ENCODE data around the gene LRRN1. TPM values are rescaled to one million over a fixed set of nuclear protein-coding genes. Genes with fewer than 3 reads are reported as not detected.

Gene LRRN1
- total RNA-seq, 1 experiment from 2014 or later = 0.57 TPM

DNA sequence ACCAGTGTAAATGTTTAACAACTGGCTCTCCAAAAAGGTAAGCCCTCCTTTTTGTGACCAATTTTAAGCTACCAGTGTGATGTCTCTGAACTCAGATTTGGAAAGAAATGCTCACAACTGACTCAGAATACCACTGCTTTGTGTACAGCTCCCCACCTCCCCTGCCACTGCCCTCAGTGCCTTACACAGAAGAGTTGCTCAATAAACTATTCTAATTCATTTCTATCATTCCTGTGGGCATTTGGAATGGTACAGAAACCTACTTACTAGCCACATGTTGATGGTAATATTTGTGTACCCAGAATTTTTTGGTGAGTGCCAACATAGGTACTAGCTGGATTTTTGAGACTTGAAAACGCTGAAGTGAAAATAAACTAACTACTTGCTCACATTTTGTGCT is 16.0 kb downstream of the LRRN1 start:
- Histone ChIP-seq H3F3A (ENCODE audit: insufficient read depth, low read depth) (no peaks in the 10 kb centered on the region), H3K27ac (no peak overlapping the region), H3K79me2 (ENCODE audit: low read depth) (no peaks in the 10 kb centered on the region), H3K4me1 (replicated peaks; ENCODE audit: insufficient read depth) (no peaks in the 10 kb centered on the region), H3K4me3 (no peak overlapping the region), H3K9me2 (ENCODE audit: insufficient read depth) (no peaks in the 10 kb centered on the region), H2AFZ (no peak overlapping the region), H3K4me2 (no peak overlapping the region), H3K9me3 (ENCODE audit: insufficient read depth, low read depth) (no peaks in the 10 kb centered on the region), H3K27me3 (ENCODE audit: insufficient read depth, low read depth) (no peaks in the 10 kb centered on the region), H4K20me1 (ENCODE audit: insufficient read depth) (no peaks in the 10 kb centered on the region), H3K36me3 (ENCODE audit: low read depth) (no peaks in the 10 kb centered on the region)
- no peak for DNase-seq
- POLR2A ChIA-PET (ENCODE audit: unreplicated experiment) = no interaction called here
- CTCF ChIA-PET = no interaction called here
- TF ChIP-seq CTCF (conservative IDR thresholded peaks at IDR 0.05) (no peak), EZH2 (IDR thresholded peaks at IDR 0.05; ENCODE audit: low read depth) (no peak)
- intact Hi-C loops (cut with micrococcal nuclease; ENCODE audit: unreplicated experiment) = no loop called here
- no TSS peak for BruUV-seq (replicated peaks)

- Histone ChIP-seq H3K4me2 (no peak overlapping the region), H4K20me1 (ENCODE audit: insufficient read depth) (no peaks in the 10 kb centered on the region), H3K27ac (no peak overlapping the region), H3F3A (ENCODE audit: insufficient read depth, low read depth) (no peaks in the 10 kb centered on the region), H3K9me3 (ENCODE audit: insufficient read depth, low read depth) (no peaks in the 10 kb centered on the region), H3K36me3 (ENCODE audit: low read depth) (no peaks in the 10 kb centered on the region), H3K79me2 (ENCODE audit: low read depth) (no peaks in the 10 kb centered on the region), H3K27me3 (ENCODE audit: insufficient read depth, low read depth) (no peaks in the 10 kb centered on the region), H3K4me1 (replicated peaks; ENCODE audit: insufficient read depth) (no peaks in the 10 kb centered on the region), H3K4me3 (no peak overlapping the region), H2AFZ (no peak overlapping the region), H3K9me2 (ENCODE audit: insufficient read depth) (no peaks in the 10 kb centered on the region)
- no TSS peak for BruUV-seq (replicated peaks)
- ChIA-PET POLR2A (ENCODE audit: unreplicated experiment) (no interaction called here), CTCF (no interaction called here)
- intact Hi-C loops (cut with micrococcal nuclease; ENCODE audit: unreplicated experiment) = no loop called here
- DNase-seq = no peak
- no peak for TF ChIP-seq CTCF (conservative IDR thresholded peaks at IDR 0.05)
- TF ChIP-seq EZH2 (IDR thresholded peaks at IDR 0.05; ENCODE audit: low read depth) = no peak
Measured at GRCh38 chr3:3816034-3816433, 16.8 kb downstream of the LRRN1 start.

DNA sequence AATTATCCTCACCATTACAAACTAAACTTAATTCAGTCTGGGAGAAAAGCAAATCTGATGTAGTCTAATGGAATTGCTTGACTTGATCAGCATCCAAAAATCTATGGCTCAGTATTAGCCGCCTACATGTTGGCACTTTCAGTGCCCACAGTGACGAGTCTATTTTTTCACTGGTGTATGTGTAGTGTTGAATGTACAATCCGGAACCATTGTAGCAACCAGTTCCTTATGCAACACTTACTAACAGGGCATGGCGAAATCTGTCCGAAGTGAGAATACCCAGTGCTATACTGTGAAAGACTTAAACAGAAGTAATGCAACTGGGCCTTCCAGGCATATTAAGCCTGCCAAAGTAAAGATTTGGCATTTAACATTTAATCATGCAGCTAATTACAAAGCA is 18.6 kb downstream of the LRRN1 start:
- H3K36me3 ChIP-seq (ENCODE audit: low read depth) = no peaks in the 10 kb centered on the region
- ChIA-PET POLR2A (ENCODE audit: unreplicated experiment) (no interaction called here), CTCF (no interaction called here)
- H3K4me2 ChIP-seq = no peak overlapping the region
- H3K9me3 ChIP-seq (ENCODE audit: insufficient read depth, low read depth) = no peaks in the 10 kb centered on the region
- H4K20me1 ChIP-seq (ENCODE audit: insufficient read depth) = no peaks in the 10 kb centered on the region
- H3K4me1 ChIP-seq (replicated peaks; ENCODE audit: insufficient read depth) = no peaks in the 10 kb centered on the region
- no peak overlapping the region for H3K4me3 ChIP-seq
- H3K27me3 ChIP-seq (ENCODE audit: insufficient read depth, low read depth) = no peaks in the 10 kb centered on the region
- H3K79me2 ChIP-seq (ENCODE audit: low read depth) = no peaks in the 10 kb centered on the region
- no TSS peak for BruUV-seq (replicated peaks)
- H3F3A ChIP-seq (ENCODE audit: insufficient read depth, low read depth) = no peaks in the 10 kb centered on the region
- no peak overlapping the region for H2AFZ ChIP-seq
- no peaks in the 10 kb centered on the region for H3K9me2 ChIP-seq (ENCODE audit: insufficient read depth)
- no peak for DNase-seq
- no peak for TF ChIP-seq CTCF (conservative IDR thresholded peaks at IDR 0.05)
- TF ChIP-seq EZH2 (IDR thresholded peaks at IDR 0.05; ENCODE audit: low read depth) = no peak
- H3K27ac ChIP-seq = no peak overlapping the region
- intact Hi-C loops (cut with micrococcal nuclease; ENCODE audit: unreplicated experiment) = no loop called here

Measured in PC-9 (cell line).